Measurements from ENCODE around the gene MEGF11. TPM values are rescaled to one million over a fixed set of nuclear protein-coding genes. Genes with fewer than 3 reads are reported as not detected.

The MEGF11 gene
- total RNA-seq, 2 experiments from 2014 or later = not detected

DNA sequence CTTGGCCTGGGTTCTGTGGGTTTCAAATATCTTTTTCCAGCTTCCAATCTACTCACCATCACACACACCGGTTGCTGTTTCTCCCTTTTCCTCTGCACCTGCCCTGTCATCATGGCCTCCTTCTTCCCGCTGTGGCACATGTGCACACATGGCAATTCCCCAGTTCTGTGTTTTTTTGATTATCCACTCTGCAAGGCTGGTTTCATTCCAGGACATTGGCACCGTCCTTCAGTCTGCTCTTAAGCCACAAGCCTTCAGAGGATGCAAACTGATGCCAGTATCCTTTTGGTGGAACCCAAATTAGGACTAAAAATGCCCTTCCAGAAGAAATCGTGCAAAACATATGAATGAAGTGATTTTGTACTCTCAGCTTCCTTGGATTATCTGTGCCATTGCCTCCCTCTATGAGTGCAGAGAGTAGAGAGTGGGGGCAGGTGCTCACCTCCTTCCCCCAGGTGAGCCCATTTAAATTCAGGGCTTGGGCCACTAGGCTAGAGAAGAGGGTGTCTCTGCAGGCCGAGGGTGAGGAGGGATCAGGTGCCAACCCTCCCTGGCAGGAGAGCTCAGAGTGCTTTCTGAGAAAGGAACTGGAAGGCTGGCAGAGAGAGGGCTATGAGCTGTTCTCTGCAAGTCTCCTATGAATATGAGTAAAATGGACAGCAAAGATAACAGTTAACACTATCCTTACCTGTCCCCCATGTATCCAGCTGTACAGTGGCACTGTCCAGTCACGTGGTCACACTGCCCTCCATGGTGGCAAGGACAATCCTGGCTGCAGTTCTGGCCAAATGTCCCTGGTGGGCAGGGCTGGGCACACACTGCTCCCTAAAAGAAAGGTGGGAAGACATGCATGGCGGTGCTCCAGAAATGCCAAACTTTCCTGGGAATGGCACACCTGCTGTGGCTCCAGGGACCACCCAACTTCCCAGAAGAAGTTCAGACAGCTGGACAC, 283.4 kb downstream of the MEGF11 start:
- CTCF ChIA-PET = no interaction called here

DNA sequence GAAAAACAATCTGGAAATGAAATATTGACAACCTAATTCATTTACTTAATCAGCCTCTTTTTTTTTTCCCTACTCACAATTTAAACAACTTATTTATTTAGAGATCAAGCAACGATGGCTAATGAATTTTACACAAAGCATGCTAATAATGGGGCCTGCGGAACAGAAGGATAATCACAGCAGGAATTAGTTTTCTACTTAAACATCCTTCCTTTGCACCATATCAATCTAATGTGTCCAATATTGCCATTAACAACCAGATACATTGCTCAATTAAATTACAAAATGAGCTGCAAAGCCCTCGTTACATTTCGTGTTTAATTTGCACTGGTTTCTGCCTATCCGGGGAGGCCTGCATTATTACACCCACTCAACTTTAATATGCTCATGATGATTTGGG, 285.0 kb downstream of the MEGF11 start:
- ChIA-PET POLR2A (no interaction called here), CTCF (no interaction called here)

More for the DNA sequence above, 283.4 kb downstream of the MEGF11 start:
- POLR2A ChIA-PET = no interaction called here

DNA sequence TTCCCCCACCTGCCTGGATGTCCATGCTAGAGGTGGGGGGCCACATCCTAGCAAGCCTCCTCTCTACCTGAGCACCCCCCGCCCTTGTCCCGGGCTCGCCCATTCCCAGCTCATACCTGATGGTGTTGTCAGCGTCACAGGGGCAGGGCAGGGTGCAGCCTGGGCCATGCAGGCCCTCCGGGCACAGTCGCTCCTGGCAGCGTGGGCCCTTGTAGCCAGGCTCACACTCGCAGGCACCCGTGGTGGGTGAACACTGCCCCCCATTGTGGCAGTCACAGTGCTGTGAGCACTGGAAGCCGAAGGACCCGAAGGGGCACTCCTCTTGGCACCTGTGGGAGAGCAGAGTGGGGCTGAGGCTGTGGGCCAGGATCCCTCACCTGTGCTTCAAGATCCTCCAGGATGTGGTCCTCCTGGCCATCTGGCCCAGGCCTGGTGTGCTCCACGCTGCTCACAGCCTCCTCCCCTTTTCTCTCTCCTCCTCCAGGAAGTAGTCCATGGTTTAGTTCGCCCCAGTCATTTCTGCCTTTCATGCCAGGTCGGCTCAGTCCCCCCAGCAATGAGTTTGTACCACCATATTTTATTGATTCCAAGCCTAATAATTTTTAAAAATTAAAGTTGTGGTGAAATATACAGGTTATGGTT, 288.6 kb downstream of the MEGF11 start:
- ChIA-PET CTCF (no interaction called here), POLR2A (no interaction called here)

DNA sequence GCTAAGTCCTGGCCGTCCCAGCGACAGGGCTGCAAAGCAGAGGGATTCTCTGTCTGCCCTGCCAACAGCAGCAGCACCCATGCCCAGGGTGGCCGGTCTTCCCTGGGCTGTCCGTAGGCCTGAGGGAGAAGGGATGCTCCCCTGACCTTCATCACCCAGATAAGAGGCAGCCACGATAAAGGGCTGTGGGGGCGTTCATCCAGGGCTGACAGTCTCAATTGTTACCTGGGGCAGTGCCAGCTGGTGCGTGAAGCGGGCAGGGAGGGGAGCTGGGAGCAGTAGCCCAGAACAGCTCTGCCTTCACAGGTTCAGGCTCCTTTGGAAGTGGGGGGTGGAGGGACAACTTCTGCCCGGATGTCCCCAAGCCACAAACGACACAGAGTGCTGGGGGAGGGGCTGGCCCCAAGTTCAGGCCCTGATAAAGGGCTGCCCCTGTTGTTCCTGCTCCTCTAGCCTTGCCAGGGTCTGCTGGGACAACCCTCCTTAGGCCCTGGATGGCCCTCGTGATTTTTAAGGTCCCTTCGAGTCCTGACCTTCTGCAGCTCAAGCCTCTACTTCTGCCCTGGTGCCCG, 289.6 kb downstream of the MEGF11 start:
- CTCF ChIA-PET = no interaction called here
- POLR2A ChIA-PET = no interaction called here

DNA sequence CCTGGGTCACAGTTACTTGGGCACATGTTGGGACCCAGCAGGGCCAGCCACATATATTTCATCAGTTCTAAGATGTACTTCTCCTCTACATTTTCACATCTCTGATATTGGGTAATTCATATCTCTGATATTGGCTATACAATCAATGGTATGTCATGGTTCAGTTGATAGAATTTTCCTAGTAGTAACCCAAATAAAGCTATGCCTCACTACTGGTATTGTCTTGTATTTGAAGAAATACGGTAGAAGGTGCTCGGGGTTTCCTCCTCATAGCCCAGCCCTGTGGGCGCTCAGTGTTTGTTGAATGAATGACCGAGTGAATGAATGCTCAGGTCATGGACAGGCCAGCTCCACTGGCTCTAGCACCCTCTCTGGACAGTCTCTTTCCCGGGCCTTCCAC, 290.2 kb downstream of the MEGF11 start:
- ChIA-PET CTCF (no interaction called here), POLR2A (no interaction called here)

DNA sequence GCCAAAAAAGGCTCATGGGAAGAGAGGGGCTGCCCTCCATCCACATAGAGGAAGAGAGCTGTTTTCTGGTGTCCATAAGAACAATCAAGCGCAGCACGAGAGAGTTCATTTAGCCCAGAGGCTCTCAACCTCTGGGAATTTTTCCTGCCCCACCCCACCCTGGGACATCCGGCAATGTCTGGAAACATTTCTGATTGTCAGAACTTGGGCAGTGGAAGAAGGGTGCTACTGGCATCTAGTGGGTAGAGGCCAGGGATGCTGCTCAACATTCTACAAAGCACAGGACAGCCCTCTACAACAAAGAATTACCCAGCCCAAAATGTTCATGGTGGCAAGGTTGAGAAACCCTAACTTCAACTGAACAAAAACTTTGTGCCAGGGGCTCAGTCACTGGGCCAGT, 291.4 kb downstream of the MEGF11 start:
- POLR2A ChIA-PET = no interaction called here
- CTCF ChIA-PET = no interaction called here

DNA sequence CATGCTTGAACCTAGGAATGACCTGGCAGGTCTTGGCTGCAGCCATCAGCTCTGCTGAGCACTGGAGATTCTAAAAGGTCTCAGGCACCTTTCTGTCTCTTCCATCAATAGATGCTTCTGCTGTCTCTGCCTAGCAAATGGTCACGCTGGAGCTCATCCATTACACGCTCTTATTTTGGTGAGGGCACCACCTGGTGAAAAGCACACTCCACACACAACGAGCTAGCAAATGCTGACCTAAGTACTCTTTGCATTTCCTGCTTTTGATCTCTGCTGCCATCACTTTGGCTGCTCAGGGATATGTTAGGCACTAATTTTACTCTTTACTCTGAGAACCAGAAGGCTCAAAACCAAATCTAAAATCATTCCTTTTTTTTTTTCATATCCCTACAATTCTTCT, 293.0 kb downstream of the MEGF11 start:
- ChIA-PET POLR2A (no interaction called here), CTCF (no interaction called here)

DNA sequence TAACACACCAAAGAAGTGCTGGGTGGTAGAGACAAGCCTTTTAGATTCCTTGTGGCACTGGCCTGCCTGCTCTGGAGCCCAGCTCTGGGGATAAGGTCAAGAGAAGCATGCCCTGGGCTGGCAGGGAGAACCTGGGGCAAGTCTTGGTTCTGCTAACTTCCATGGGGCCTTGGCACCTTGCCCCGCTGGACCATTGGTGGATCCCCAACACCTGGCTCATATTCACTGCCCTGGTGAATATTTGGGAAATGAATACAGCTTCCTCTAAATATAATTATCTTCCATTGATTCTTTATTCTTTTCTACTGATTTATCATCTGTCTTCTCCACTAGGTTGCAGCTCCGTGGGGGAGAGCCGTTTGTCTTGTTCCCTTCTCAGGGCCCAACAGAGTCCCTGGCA, 294.7 kb downstream of the MEGF11 start:
- CTCF ChIA-PET = no interaction called here
- POLR2A ChIA-PET = no interaction called here

DNA sequence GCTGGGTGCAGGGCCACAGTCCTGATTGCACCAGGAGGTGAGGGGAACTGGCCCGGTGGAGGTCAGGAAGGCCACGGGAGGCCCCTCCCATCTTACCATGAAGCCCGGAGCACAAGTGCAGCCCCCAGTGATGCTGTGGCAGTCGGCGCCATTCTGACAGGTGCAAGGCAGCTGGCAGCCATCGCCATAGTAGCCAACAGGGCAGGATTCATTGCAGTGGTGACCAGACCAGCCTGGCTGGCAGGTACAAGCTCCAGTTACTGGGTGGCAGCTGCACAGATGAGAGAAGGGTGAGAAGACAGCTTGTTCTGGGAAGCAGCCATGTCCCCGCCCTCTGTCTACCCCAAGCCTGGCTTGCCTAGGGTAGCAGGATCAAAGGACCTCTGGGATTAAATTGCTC, 296.1 kb downstream of the MEGF11 start:
- ChIA-PET POLR2A (no interaction called here), CTCF (no interaction called here)

DNA sequence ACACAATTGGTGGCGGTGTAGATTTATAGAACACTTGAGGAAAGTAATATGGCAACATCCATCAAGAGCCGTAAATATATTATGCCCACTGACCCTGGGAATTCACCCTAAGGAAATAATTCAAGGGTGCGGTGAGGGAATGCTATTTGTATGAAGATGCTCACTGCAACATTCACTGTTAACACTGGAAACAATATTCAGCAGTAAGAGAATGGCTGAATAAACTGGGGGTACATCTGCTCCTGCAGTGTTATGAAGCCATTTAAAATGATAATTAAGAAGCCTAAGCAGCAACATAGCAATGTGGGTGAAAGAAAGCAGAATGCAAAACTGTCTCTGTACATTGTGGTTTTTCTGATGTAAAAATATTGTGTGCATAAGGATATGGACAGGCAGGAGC, 296.7 kb downstream of the MEGF11 start:
- ChIA-PET CTCF (no interaction called here), POLR2A (no interaction called here)

DNA sequence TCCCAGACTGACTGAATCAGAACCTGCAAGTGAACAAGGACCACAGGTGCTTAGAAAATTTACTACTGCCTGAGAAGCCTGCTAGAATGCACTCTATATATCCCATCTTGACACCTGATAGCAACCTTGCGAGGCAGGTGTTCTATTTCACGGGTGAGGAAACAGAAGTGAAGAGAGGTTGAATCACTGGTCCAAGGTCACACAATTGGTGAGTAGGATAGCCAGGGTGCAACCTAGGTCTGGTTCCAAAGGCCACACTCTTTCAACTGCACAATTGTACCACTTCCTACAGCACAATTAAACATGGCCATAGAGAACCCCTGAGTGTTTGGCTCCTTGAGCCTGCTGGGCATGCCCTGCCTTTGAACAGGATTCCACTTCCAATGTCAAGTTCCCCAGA, 297.2 kb downstream of the MEGF11 start:
- ChIA-PET POLR2A (no interaction called here), CTCF (no interaction called here)

DNA sequence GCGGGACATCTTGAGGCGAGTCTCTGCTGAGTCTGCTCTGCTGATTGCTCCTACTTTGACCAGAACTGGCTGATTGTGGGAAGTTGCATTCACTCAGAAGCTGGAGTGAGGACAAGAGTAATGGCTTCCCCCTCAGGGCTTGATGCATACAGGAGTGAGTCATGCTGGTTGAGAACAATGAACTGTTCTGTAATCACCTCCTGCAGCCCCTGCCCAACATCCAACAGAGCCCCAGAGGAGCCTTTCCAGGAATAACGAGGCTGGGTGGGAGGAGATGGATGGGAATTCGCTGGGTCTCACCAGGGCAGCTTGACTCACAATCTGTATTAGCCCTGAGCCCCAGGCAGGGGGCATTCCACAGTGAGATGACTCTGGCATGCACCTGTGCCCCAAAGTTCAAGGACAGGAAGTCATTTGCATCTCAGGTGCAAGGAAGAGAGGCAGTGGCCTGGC, 299.2 kb downstream of the MEGF11 start:
- CTCF ChIA-PET = no interaction called here

DNA sequence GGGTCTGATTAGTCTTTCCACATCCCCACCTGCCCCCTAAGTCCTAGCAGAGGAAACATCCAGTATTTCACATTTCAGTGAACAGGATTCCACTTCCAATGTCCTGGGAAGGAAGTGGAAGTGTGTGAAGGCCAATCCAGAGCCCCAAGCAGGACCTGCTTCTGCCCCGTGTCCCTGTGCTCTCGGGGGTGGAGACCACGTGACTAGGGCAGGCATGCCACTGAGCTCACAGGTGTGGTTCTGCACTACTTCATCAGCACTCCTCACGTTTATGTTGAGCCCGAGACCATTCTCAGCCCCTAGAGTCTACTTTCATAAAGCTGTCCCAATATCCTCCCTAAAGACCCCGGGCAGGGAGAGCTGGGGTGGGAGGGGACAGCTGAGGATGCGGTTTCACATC, 299.9 kb downstream of the MEGF11 start:
- ChIA-PET POLR2A (no interaction called here), CTCF (interaction anchor here (1.1 kb wide), 1 partner anchor 25 kb away, joined by 3 read pairs; no protein-coding TSS in a partner anchor)

More for the DNA sequence above, 299.2 kb downstream of the MEGF11 start:
- POLR2A ChIA-PET = no interaction called here

DNA sequence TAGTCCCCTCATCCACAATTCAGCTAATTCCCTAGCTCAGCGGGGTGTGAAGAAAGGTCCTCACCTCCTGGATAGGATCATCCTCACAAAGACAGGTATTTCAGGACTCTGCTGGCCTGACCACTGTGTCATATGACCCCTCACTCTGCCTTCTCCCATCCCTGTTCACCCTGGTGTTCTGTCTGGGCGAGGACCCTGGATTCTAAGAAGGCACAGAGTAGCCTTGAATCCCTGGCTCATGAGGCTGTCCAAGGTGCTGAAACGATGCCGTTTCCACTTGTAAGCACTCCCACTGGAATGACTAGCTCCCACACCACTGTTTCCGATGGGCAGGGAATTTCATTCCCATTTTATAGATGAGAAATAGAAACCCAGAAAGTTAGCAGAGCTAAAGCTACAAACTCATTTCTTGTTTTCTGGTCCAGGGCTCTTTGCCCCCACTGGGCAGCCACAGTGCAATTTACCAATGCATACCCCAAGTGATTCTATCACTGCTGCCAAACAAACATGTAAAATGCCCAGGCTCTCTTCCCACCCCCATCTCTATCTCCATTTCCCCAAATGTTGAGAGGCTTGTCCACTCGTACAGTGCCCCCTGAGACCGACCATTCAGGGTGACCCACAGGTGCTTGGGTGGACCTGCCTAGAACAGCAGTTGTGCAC, 301.0 kb downstream of the MEGF11 start:
- CTCF ChIA-PET = interaction anchor here (0.9 to 1.1 kb wide), 2 partner anchors 26 to 81 kb away, joined by 3 read pairs; no protein-coding TSS in a partner anchor
- POLR2A ChIA-PET = no interaction called here

DNA sequence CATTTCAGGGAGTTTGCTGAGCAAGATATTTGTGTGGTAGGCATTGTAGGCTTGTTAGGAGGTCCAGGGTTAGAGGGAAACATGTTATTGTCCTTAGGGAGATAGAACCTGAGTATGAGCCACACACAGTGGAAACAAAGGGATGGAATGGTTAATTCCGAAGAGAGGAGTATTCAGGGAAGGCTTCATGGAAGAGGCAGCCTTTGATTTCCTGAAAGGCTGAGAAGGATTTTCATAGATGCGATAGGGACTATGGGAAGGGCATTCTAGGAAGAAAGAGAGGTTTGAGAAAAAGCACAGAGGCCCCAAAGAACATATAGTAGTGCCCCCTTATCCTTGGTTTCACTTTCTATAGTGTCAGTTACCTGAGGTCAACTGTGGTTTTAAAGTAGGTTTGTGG, 302.5 kb downstream of the MEGF11 start:
- POLR2A ChIA-PET = no interaction called here
- CTCF ChIA-PET = no interaction called here

DNA sequence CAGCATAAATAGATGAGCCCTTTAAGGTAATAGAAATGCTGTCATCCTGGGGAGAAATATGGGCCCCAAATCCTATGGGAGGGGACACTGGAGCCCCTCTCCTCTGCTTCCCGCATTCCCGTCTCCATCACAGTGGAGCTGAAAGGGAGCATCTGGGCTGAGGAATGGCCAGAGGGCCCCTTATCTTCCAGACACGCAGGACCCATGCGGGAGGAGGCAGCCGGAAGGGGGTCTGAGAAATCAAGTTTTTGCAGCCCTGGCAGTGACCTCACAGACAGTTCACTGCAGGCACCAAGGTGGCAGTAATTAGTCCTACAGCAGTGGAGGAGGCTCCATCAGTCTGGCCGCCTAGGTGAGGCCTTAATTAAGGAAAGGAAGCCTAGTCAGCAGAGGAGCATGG, 304.1 kb downstream of the MEGF11 start:
- CTCF ChIA-PET = no interaction called here

DNA sequence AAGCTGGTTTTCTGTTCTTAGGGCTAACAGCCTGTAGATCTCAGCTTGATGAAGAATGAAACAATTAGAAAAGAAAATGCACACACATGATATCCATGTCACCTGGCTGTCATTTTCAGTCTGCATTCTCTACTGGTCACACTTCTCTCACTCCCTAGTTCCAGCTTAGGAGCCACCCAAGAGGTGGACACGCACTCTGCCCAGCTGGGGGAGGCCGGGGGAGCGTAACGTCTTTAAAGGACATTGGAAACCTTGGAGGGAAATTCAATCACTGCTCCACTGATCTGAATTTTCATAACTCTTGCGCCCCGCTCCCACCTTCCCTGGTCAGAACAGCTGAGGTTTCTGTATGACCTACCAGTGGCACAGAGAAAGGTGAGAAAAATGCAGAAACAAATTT, 304.5 kb downstream of the MEGF11 start:
- ChIA-PET CTCF (no interaction called here), POLR2A (no interaction called here)

More for the DNA sequence above, 304.1 kb downstream of the MEGF11 start:
- POLR2A ChIA-PET = no interaction called here

DNA sequence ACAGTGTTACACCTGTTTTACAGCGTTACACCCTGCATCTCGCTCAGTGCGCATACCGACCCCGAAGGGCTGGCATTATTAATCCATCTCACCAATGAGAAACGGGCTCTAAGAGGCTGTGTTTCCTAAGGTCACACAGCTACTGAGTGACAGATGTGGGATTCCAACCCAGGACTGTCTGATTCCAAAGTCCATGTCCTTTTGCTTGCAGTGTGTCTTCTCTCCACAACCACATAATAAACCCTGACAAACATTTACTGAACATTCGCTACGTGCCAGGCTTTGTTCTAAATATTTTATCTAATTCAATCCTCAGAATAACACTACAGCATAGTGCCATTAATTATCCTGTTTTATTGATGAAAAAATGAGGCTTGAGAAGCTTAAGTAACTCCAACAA, 305.2 kb downstream of the MEGF11 start:
- ChIA-PET POLR2A (no interaction called here), CTCF (no interaction called here)

DNA sequence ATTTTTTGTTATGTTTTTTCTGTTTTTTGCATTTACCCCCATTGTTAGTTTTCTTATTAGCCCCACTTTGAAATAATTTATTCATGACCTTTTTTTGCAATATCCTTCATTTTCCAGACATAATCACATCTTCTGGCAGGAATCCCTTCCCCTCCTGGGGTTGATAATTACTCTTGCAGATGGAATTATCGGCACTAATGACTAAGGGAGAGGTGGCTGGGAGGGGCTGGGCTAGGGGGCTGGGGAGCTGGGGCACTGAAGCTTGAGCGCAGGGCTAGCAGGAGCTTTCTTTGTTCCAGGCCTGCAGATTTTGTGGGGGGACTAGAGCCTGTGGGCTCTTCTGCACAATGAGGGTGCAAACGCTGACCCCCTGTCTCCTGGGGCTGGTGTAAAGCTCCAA, 306.5 kb downstream of the MEGF11 start:
- ChIA-PET CTCF (interaction anchor here (1.4 kb wide), 1 partner anchor 26 kb away, joined by 4 read pairs; no protein-coding TSS in a partner anchor), POLR2A (no interaction called here)

DNA sequence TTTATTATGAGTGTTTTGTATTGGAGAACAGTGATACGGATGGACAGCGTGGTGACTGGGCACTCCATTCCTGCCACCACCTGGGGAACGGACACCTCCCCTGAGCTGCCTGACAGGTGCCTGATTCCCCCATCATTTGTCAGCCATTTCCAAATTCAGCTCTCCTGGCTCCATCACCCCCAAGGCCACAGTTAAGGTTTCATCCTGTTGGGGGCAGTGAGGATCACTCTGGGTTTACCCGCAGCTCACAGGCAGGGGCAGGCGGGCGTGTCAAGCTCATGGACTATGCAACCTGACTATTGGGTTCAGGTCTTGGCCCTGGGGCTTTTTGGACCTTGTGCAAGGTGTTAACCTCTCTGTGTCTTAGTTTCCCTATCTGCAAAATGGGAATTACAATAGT, 307.9 kb downstream of the MEGF11 start:
- ChIA-PET CTCF (no interaction called here), POLR2A (no interaction called here)

DNA sequence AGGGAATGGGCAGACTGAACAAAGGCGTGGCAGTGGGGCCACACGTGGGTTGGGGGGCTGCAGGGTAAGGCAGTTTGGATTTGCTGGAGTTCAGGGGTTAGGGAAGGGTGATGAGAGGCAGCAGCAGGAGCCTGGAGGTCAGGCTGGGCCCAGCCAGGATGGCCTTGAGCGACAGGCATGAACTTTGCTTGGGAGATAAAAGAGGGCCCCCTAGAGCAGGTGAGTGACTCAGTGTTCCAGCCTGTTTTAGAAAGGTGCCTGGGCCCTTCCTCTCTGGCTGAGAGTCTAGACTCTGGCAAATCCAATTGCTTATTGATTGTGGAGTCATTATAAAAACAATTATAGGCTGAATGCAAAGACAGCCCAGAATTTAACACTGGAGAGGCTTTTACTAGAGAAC, 309.1 kb downstream of the MEGF11 start:
- ChIA-PET CTCF (no interaction called here), POLR2A (no interaction called here)
